HG03571 (cell line): ENCODE data around the gene NFU1.

Experiments used
- ATAC-seq: cut with Tn5 transposase; IDR thresholded peaks from one replicate; pipeline ENCODE4 v1.9.1; 2021; ENCODE audit not compliant: unreplicated experiment

The NFU1 gene

GRCh38 chr2:69436938-69437750 lies at the start of gene NFU1:
TSS of gene NFU1 (minus strand) at chr2:69437435. CDS start at chr2:69437422, 13 bp downstream.
- peak; percentile 87 for ATAC-seq

GRCh38 chr2:69483696-69484095 lies 46.5 kb upstream of the NFU1 start:
- no peak for ATAC-seq

GRCh38 chr2:69483024-69483423 lies 45.8 kb upstream of the NFU1 start:
- no peak for ATAC-seq

DNA sequence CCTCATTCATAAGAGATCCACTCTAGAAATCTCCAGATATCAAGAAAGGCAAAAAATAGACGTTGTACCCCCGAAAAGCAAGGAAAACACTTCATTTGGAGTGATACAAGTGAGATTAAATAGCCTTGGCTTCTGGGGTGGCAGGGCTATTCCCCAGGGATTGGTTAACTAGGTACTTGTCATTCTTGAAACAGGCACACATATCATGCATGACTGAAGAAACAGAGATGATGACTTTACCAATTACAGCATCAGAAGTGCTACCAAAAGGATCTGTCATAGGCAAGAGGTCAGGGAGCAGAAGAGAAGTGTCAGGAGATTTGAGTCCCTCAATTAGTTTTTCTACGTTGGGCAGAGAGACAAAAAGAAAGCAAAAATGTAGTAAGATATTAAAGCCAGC lies 45.2 kb upstream of the NFU1 start:
- ATAC-seq = no peak

DNA sequence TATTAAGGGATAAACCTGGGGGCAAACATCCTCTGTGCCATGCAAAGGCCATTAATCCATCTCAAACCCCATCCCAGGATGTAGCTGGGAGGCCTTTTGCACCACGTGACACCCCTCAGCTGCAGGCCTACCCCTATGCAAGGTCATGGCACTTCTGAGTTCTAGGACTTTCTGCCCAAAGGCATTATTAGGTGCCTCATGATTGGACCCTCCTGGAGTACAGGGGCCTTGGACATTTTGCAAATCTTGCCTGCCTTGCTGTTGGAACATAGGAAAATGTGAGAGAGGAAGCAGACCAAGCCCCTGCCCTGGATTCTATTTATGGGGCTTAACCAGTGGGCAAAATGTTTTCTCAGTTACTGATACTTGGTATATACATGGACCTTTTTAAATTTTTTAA lies 44.2 kb upstream of the NFU1 start:
- ATAC-seq = no peak

DNA sequence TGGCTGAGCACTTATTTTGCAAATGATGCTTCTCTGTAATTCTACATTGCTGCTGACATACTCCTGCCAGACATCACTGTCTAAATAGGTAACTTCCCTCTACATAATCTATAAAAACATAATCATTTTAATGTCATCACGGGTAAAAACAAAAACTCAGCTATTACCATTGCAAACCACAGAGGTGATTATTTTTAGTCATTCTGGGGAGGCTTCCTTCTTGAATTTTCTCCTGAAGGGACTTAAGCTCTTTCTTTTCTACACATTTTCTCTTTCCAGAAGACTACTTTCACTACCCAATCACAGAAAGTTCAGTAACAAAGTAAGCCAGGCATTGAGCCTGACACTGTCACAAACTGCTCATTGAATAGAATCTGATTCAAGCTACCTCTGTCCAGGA lies 40.4 kb upstream of the NFU1 start:
- no peak for ATAC-seq

DNA sequence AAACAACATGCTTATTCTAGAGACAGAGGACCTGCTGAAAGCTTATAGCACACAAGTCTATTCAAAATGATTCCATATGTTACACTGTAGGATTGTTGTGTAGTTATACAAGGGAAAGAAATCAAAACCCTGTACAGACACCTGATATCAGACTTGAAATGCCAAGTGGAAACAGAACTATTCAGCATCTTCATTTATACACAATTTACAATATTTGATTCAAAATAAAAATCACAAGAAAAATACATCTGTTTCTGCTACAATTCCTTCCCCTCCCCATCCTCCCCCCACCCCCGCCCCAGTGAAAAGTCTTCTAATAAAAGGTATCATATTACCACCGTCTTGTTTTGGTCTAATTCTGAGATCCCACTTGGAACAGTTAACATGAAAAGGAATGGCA lies 37.5 kb upstream of the NFU1 start:
- no peak for ATAC-seq

DNA sequence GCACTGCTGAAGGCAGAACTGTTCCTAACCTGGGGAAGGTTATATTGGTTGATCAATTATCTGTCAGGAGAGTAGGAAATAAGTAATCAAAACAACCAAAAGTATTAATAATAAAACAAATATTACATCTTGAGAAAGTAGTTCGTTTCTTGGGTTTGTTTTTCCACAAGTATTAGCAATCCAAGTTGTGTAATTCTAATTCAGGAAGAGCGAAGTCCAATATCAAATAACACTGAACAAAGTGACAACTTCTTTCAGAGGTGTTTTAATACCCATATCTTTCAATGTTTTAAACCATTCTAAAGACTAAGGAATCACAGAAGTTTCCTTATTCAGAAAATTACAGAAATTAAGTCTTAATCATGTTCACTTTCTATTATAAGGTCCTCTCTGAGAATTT lies 34.6 kb upstream of the NFU1 start:
- no peak for ATAC-seq

DNA sequence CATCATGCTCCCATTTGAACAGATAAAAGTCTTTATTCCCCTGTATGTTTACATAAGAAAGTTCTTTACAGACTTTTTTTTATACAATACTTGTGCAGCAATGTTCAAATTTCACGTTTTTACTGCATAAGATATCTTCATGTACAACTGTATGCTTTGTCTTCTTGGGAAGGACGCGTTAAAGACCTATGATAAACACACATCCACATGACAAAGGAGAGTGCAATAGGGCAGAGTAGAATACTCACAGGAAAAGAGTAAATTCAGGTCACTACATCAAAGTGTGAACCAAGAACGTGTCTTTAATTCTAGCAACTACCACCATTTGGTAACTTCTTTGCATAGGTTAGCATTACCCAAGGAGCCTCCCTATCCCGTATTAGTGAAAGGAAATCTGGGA lies 33.7 kb upstream of the NFU1 start:
- no peak for ATAC-seq

DNA sequence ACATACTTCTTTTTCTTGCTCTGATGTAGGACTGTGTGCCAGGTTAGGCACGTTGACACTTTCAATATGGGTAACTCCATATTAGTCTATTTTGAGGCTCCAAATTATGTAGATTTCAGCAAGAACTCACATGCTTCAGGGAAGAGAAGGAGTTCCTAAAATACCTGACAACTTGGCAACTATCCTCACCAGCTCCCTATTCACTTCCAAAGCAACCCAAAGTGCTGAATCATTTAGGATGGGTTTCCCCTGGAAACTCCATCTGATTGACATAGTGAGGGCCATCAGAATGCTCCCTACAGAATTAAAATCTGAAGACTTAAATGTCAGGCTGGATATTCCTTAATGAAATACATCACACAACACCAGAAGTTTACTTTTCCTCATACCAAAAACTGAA lies 32.5 kb upstream of the NFU1 start:
- ATAC-seq = no peak

- ATAC-seq = no peak
Observed at GRCh38 chr2:69469375-69469774, 32.1 kb upstream of the NFU1 start.

GRCh38 chr2:69466728-69467127 lies 29.5 kb upstream of the NFU1 start:
- ATAC-seq = no peak

DNA sequence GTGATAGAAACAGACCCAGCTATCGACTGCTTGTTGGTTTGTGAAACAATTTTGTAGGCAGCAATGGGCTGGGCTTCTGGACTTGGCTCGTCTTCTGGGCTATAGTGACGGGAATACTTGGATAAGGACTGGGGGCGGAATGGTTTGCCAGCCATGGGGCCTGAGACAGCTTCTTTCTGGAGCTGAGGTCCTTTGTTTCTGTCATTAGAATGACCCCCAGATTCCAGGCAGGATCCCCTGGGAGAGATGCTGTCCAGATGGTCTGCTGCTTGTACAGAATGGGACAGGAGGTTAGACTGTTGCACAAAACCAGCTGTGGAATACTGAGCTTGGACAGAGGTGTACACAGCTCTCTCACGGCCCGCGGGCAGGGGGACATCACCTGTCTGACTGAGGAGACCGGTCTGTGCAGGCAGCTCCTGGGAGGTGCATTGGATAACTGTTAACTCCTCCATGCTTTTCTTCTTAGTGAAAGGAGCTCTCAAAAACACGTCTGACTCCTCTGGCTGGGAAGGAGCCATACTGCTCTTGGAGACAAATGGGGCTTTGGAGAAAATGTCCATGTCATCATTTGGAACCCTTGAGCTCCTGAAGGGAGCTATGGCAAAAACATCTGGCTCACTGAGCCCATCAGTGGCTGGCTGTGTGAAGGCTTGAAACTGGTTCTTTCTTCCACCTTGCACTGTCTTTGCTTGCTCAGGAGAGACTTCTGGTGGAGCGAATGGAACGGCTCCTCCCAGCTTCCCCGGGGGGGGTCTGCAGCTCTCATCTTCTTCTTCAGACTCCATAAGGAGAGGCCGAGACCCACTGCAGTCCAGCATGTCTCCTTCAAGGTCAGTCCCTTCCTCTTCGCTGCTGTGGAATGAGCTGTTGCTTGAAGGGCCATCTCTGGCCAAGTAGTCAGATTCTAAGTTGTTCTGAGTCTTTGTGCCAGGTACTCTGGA lies 28.6 kb upstream of the NFU1 start:
- ATAC-seq = no peak

DNA sequence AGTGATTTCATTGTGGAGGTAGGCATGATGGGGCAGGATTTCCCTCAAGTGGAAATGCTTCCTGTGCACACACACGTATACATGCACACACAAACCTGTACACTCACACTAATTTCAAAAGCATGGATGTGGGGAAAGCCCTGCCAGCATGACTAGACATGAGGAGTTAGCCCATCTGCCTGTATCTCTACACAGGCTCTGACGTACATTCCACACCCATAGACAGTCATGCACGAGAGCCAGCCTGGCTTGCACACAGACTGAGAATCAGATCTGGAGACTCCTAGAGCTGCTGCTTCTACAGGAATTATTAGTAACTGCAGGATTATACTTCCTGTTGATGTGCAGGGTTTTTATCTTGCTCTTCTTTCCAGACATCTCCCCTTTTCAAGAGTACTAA lies 27.3 kb upstream of the NFU1 start:
- no peak for ATAC-seq

DNA sequence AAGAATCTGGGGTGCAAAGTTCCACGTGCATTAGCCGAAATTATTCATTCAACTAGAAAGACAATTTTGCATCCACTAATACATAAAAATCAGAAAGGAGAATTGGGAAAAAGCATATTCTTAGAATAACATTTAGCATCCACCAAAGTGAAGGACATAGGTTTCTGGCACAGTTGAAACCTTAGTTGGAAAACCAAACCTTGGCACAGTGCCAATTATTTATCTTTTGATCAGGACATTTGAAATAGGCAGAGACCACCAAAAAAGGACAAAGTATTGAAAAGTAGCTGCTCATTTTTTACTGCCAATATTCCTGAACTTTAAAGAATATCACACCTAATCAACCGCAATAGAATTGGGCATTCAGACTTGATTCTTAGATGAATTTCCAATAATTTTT lies 25.5 kb upstream of the NFU1 start:
- no peak for ATAC-seq

DNA sequence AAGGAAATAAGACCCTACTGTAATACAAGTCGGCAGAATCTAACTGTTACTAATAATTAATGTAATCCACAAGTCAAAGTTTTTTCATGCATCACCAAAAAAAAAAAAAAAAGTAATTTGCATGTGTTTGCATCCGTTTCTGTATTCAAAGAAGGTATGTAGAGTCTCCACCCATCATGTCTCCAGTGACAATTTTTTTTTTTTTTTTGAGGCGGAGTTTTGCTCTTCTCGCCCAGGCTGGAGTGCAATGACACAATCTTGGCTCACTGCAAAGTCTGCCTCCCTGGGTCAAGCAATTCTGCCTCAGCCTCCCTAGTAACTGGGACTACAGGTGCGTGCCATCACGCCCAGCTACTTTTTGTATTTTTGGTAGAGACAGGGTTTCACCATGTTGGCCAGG lies 24.2 kb upstream of the NFU1 start:
- ATAC-seq = no peak

DNA sequence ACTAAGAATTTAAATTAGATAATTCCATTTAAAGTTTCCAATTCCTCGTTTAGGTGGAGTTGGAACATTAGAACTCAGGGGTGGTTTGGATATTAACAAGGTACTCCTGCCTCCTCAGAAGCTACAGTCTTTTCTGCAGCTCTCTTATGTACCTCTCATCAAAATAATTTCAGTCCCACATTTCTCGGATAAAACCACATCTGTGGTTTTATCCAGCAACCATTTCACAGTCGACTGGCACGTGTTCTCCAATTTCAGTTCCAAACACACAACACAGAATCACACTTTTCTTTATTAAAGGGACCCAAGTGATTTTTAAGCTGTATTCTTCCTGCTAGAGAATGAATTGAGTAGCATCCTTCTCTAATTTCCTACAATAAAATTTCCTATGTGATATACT lies 22.7 kb upstream of the NFU1 start:
- no peak for ATAC-seq

GRCh38 chr2:69456950-69457445 lies 19.8 kb upstream of the NFU1 start:
- ATAC-seq = no peak

- no peak for ATAC-seq
Observed at GRCh38 chr2:69456154-69456553, 18.9 kb upstream of the NFU1 start.

DNA sequence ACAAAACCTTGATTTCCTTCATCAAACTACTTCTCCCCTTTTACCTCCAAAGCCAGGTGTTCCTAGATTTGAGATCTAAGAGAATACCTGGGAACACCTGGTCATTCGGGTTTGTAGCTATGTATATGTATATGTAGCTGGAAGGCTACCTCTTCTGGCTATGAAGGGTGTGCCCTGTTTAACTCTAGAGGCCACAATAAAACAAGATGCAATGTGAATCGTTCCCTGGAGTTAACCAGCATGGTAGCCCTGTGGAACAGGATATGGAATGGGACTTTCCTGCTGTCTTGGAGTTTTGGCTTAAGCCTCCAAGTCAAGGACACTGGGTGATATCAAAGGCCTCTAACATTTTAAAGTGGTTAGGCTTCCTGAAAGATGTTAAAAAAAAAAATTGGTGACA lies 17.7 kb upstream of the NFU1 start:
- no peak for ATAC-seq

DNA sequence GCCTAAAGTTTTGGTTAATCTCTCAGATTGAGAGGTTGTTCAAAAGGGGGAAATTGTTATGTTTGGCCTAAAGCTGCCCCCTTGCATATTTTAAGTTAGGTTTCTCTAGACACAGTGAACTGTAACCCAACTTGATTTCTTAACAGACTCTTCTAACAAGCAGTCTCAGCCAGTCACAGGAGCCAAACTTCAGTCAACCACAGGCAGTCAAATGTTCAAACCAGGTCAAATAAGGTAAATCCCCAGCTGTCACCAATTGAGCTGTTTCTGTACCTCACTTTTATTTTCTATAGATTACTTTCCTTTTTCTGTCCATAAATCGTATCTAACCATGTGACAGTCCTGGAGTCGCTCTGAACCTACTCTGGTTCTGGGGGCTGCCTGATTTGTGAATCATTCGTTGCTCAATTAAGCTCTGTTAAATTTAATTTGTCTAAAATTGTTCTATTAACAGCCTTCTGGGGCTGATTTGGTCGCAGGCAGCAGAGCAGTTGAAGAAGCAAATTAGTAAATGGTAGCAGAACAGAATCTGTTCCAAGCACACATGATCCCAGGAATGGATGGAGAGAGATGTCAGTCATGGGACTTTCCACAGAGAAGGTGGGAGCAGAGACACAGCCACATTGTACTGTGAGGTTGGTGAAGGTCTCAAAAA lies 16.4 kb upstream of the NFU1 start:
- peak; percentile 94 for ATAC-seq
